HFFc6 (cell line): ENCODE results near the gene FANCI. TPM values are rescaled to one million over a fixed set of nuclear protein-coding genes. Genes with fewer than 3 reads are reported as not detected.

Experiments used
- DNase-seq: peaks from one replicate; pipeline ENCODE4 v3.0.0-alpha.2; 2018
- H3K27ac Mint-ChIP-seq: 2 replicates; pipeline ENCODE4 v1.8.0; 2020; ENCODE audit warnings: mild to moderate bottlenecking, mixed read lengths
- H3K27me3 Mint-ChIP-seq: 2 replicates; pipeline ENCODE4 v1.8.0; 2021; ENCODE audit warnings: mild to moderate bottlenecking, moderate library complexity, mixed read lengths; ENCODE audit not compliant: insufficient read depth
- H3K36me3 Mint-ChIP-seq: 2 replicates; pipeline ENCODE4 v1.8.0; 2021; ENCODE audit warnings: low read depth, mixed read lengths
- H3K4me1 Mint-ChIP-seq: 2 replicates; pipeline ENCODE4 v1.8.0; 2020; ENCODE audit warnings: low read depth, mixed read lengths
- H3K4me3 Mint-ChIP-seq: 2 replicates; pipeline ENCODE4 v1.8.0; 2020; ENCODE audit warnings: mild to moderate bottlenecking, moderate library complexity, mixed read lengths
- H3K9me3 Mint-ChIP-seq: 2 replicates; pipeline ENCODE4 v1.8.0; 2020; ENCODE audit warnings: mild to moderate bottlenecking, mixed read lengths
- CTCF ChIP-seq: fragments of 200-600 bp; sonication (generic); IDR thresholded peaks from 2 replicates; pipeline ENCODE4 v1.5.0; 2021; ENCODE audit warnings: antibody characterized with exemption, mild to moderate bottlenecking
- long read RNA-seq: library from polyadenylated mRNA; unstranded; transcript quantifications from one replicate; pipeline ENCODE4 v2.0.0, GENCODE V29; 2019
- total RNA-seq, 6 experiments: library from RNA; stranded (reverse); fragmentation: NEBNext Ultra II Directional; extraction: Animal tissue kit (Norgen Biotek cat#: 25700); gene quantifications; 2 replicates in 1 of 6; 3 replicates in 5 of 6; pipeline ENCODE4 v1.2.3, GENCODE V29; 2021

The FANCI gene
- total RNA-seq = 10 to 100 TPM; 22.3 to 50.8 (median 48.4) TPM
- long read RNA-seq, full-length matches to known transcripts = 2 of 15 reads
- long read RNA-seq, partial matches to known transcripts = 6 of 15 reads
- long read RNA-seq, other reads (novel, unspliced or antisense) = 7 of 15 reads

GRCh38 chr15:89243691-89244573, at the start of gene FANCI:
FANCI (plus strand) TSS chr15:89243979; CDS start chr15:89247648, 3,669 bp downstream.
- peak; percentile 91 for DNase-seq
- peaks cover 10% of the 10 kb centered on the region; the same call in 1 of the 2 replicates for H3K36me3 Mint-ChIP-seq
- H3K27ac Mint-ChIP-seq = peak within 1 kb of the TSS; percentile 84
- peak; percentile 80 for TF ChIP-seq CTCF
- peaks cover 40% of the 10 kb centered on the region for H3K4me1 Mint-ChIP-seq
- peaks cover 7% of the 10 kb centered on the region for H3K27me3 Mint-ChIP-seq
- 0 out of 2 replicates have a peak, but pooled peaks cover 5% of the 10 kb centered on the region for H3K9me3 Mint-ChIP-seq
- peak within 1 kb of the TSS; percentile 91 for H3K4me3 Mint-ChIP-seq

GRCh38 chr15:89194608-89195007, 49.2 kb upstream of the FANCI start:
- no peaks in the 10 kb centered on the region for H3K27me3 Mint-ChIP-seq
- H3K4me1 Mint-ChIP-seq = peaks cover 41% of the 10 kb centered on the region
- no peak overlapping the region for H3K27ac Mint-ChIP-seq
- TF ChIP-seq CTCF = no peak
- H3K4me3 Mint-ChIP-seq = no peak overlapping the region
- no peak for DNase-seq
- no peaks in the 10 kb centered on the region for H3K9me3 Mint-ChIP-seq
- peaks cover 26% of the 10 kb centered on the region for H3K36me3 Mint-ChIP-seq

- H3K4me3 Mint-ChIP-seq = peak overlapping the region; percentile 34; the same call in 1 of the 2 replicates
- H3K4me1 Mint-ChIP-seq = peaks cover 41% of the 10 kb centered on the region
- H3K27me3 Mint-ChIP-seq = no peaks in the 10 kb centered on the region
- DNase-seq = peak; percentile 52
- no peaks in the 10 kb centered on the region for H3K9me3 Mint-ChIP-seq
- H3K27ac Mint-ChIP-seq = peak overlapping the region; percentile 84
- TF ChIP-seq CTCF = no peak
- peaks cover 21% of the 10 kb centered on the region for H3K36me3 Mint-ChIP-seq
These were observed 47.9 kb upstream of the FANCI start for GRCh38 chr15:89195836-89196235.

GRCh38 chr15:89196241-89196640, 47.5 kb upstream of the FANCI start:
- no peak for DNase-seq
- Mint-ChIP-seq H3K4me3 (0 out of 2 replicates have a peak overlapping the region, but pooled peaks have one; percentile 34), H3K27me3 (no peaks in the 10 kb centered on the region), H3K36me3 (peaks cover 17% of the 10 kb centered on the region), H3K27ac (peak overlapping the region; percentile 84), H3K4me1 (peaks cover 43% of the 10 kb centered on the region), H3K9me3 (no peaks in the 10 kb centered on the region)
- no peak for TF ChIP-seq CTCF

GRCh38 chr15:89196994-89197393, 46.8 kb upstream of the FANCI start:
- TF ChIP-seq CTCF = no peak
- Mint-ChIP-seq H3K36me3 (peaks cover 11% of the 10 kb centered on the region), H3K4me1 (peaks cover 41% of the 10 kb centered on the region), H3K9me3 (no peaks in the 10 kb centered on the region), H3K27me3 (no peaks in the 10 kb centered on the region), H3K27ac (peak overlapping the region; percentile 3; the same call in 1 of the 2 replicates), H3K4me3 (no peak overlapping the region)
- no peak for DNase-seq
